ENCODE data around the gene TEC.
"Not testable (repeated sequence)": the region's sequence is repeated elsewhere in the genome, so short reads cannot be mapped to it uniquely, and the experiment has no call there.

Gene TEC

GRCh38 chr4:48225368-48226141 is 44.1 kb downstream of the TEC start:
- Histone ChIP-seq H3K9ac (no peak overlapping the region), H2AFZ (ENCODE audit: low read depth) (no peak overlapping the region), H3K79me2 (ENCODE audit: insufficient read depth, low read depth) (no peaks in the 10 kb centered on the region), H3K4me2 (no peak overlapping the region), H3K27ac (no peak overlapping the region), H3K4me1 (ENCODE audit: low read depth, poor library complexity, severe bottlenecking) (no peaks in the 10 kb centered on the region), H3K27me3 (ENCODE audit: insufficient read depth, low read depth) (no peaks in the 10 kb centered on the region), H3K4me3 (IDR thresholded peaks at IDR 0.05; ENCODE audit: insufficient read depth, low read depth, low read length) (no peak overlapping the region), H4K20me1 (ENCODE audit: insufficient read depth) (no peaks in the 10 kb centered on the region), H3K36me3 (ENCODE audit: insufficient read depth) (no peaks in the 10 kb centered on the region)
- no peak for TF ChIP-seq CTCF (conservative IDR thresholded peaks at IDR 0.05; ENCODE audit: low read depth, low read length)

- H4K20me1 ChIP-seq (ENCODE audit: insufficient read depth) = no peaks in the 10 kb centered on the region
- H2AFZ ChIP-seq (ENCODE audit: low read depth) = no peak overlapping the region
- H3K9ac ChIP-seq = no peak overlapping the region
- no peak overlapping the region for H3K4me3 ChIP-seq (IDR thresholded peaks at IDR 0.05; ENCODE audit: insufficient read depth, low read depth, low read length)
- no peak for TF ChIP-seq CTCF (conservative IDR thresholded peaks at IDR 0.05; ENCODE audit: low read depth, low read length)
- H3K27ac ChIP-seq = no peak overlapping the region
- no peaks in the 10 kb centered on the region for H3K79me2 ChIP-seq (ENCODE audit: insufficient read depth, low read depth)
- H3K36me3 ChIP-seq (ENCODE audit: insufficient read depth) = no peaks in the 10 kb centered on the region
- no peaks in the 10 kb centered on the region for H3K27me3 ChIP-seq (ENCODE audit: insufficient read depth, low read depth)
- H3K4me2 ChIP-seq = no peak overlapping the region
- no peaks in the 10 kb centered on the region for H3K4me1 ChIP-seq (ENCODE audit: low read depth, poor library complexity, severe bottlenecking)
Observed at GRCh38 chr4:48224606-48225005, 45.0 kb downstream of the TEC start.

- no peaks in the 10 kb centered on the region for H3K4me1 ChIP-seq (ENCODE audit: low read depth, poor library complexity, severe bottlenecking)
- H3K36me3 ChIP-seq (ENCODE audit: insufficient read depth) = no peaks in the 10 kb centered on the region
- no peak overlapping the region for H2AFZ ChIP-seq (ENCODE audit: low read depth)
- H4K20me1 ChIP-seq (ENCODE audit: insufficient read depth) = no peaks in the 10 kb centered on the region
- H3K27me3 ChIP-seq (ENCODE audit: insufficient read depth, low read depth) = no peaks in the 10 kb centered on the region
- TF ChIP-seq CTCF (conservative IDR thresholded peaks at IDR 0.05; ENCODE audit: low read depth, low read length) = no peak
- H3K4me2 ChIP-seq = no peak overlapping the region
- H3K27ac ChIP-seq = no peak overlapping the region
- no peak overlapping the region for H3K4me3 ChIP-seq (IDR thresholded peaks at IDR 0.05; ENCODE audit: insufficient read depth, low read depth, low read length)
- no peak overlapping the region for H3K9ac ChIP-seq
- H3K79me2 ChIP-seq (ENCODE audit: insufficient read depth, low read depth) = no peaks in the 10 kb centered on the region
Observed at GRCh38 chr4:48223633-48224295, 45.9 kb downstream of the TEC start.

GRCh38 chr4:48222491-48222890 is 47.1 kb downstream of the TEC start:
- H3K79me2 ChIP-seq (ENCODE audit: insufficient read depth, low read depth) = no peaks in the 10 kb centered on the region
- H3K36me3 ChIP-seq (ENCODE audit: insufficient read depth) = no peaks in the 10 kb centered on the region
- no peaks in the 10 kb centered on the region for H3K4me1 ChIP-seq (ENCODE audit: low read depth, poor library complexity, severe bottlenecking)
- no peak overlapping the region for H3K27ac ChIP-seq
- no peak overlapping the region for H3K9ac ChIP-seq
- H3K4me3 ChIP-seq (IDR thresholded peaks at IDR 0.05; ENCODE audit: insufficient read depth, low read depth, low read length) = no peak overlapping the region
- no peaks in the 10 kb centered on the region for H3K27me3 ChIP-seq (ENCODE audit: insufficient read depth, low read depth)
- TF ChIP-seq CTCF (conservative IDR thresholded peaks at IDR 0.05; ENCODE audit: low read depth, low read length) = no peak
- H4K20me1 ChIP-seq (ENCODE audit: insufficient read depth) = no peaks in the 10 kb centered on the region
- H3K4me2 ChIP-seq = no peak overlapping the region
- no peak overlapping the region for H2AFZ ChIP-seq (ENCODE audit: low read depth)

- H4K20me1 ChIP-seq (ENCODE audit: insufficient read depth); H3K4me2 ChIP-seq; H3K27me3 ChIP-seq (ENCODE audit: insufficient read depth, low read depth); H2AFZ ChIP-seq (ENCODE audit: low read depth); H3K9ac ChIP-seq; H3K27ac ChIP-seq; H3K79me2 ChIP-seq (ENCODE audit: insufficient read depth, low read depth); H3K4me3 ChIP-seq (IDR thresholded peaks at IDR 0.05; ENCODE audit: insufficient read depth, low read depth, low read length); H3K36me3 ChIP-seq (ENCODE audit: insufficient read depth); H3K4me1 ChIP-seq (ENCODE audit: low read depth, poor library complexity, severe bottlenecking): not testable (repeated sequence)
Observed at GRCh38 chr4:48219430-48219829, 50.2 kb downstream of the TEC start.
